HG03095 (cell line): ENCODE results near the gene IL4R.
"Not testable (repeated sequence)": the region's sequence is repeated elsewhere in the genome, so short reads cannot be mapped to it uniquely, and the experiment has no call there.

ENCODE experiments used
- ATAC-seq: cut with Tn5 transposase; IDR thresholded peaks from one replicate; pipeline ENCODE4 v1.9.1; 2021; ENCODE audit warnings: moderate library complexity; ENCODE audit not compliant: unreplicated experiment

IL4R gene

GRCh38 chr16:27377666-27378485 lies 64.1 kb downstream of the IL4R start:
- no peak for ATAC-seq

GRCh38 chr16:27378871-27379481 lies 65.2 kb downstream of the IL4R start:
- ATAC-seq = no peak

- ATAC-seq = no peak
Measured at GRCh38 chr16:27379919-27380318, 66.1 kb downstream of the IL4R start.

GRCh38 chr16:27381236-27381635 lies 67.5 kb downstream of the IL4R start:
- no peak for ATAC-seq

GRCh38 chr16:27381974-27382855 lies 68.4 kb downstream of the IL4R start:
- ATAC-seq = no peak

GRCh38 chr16:27383556-27384243 lies 69.9 kb downstream of the IL4R start:
- ATAC-seq = no peak

- no peak for ATAC-seq
Measured at GRCh38 chr16:27384425-27384824, 70.7 kb downstream of the IL4R start.

GRCh38 chr16:27385398-27385797 lies 71.6 kb downstream of the IL4R start:
- no peak for ATAC-seq

GRCh38 chr16:27386674-27387073 lies 72.9 kb downstream of the IL4R start:
- ATAC-seq = no peak

GRCh38 chr16:27387724-27388123 lies 74.0 kb downstream of the IL4R start:
- ATAC-seq = peak; percentile 74

GRCh38 chr16:27389272-27389961 lies 75.6 kb downstream of the IL4R start:
- ATAC-seq = no peak

GRCh38 chr16:27390151-27390550 lies 76.4 kb downstream of the IL4R start:
- no peak for ATAC-seq

GRCh38 chr16:27392671-27393070 lies 78.9 kb downstream of the IL4R start:
- ATAC-seq = no peak

- no peak for ATAC-seq
Measured at GRCh38 chr16:27394516-27394915, 80.7 kb downstream of the IL4R start.

- ATAC-seq = not testable (repeated sequence)
Measured at GRCh38 chr16:27398341-27398893, 84.6 kb downstream of the IL4R start.

GRCh38 chr16:27398894-27399853 lies 85.4 kb downstream of the IL4R start:
- ATAC-seq = peak; percentile 31

- no peak for ATAC-seq
Measured at GRCh38 chr16:27399969-27400368, 86.2 kb downstream of the IL4R start.

- no peak for ATAC-seq
Measured at GRCh38 chr16:27400751-27401620, 87.2 kb downstream of the IL4R start.
